ENCODE measurements around the gene FMO4.
"Not testable (repeated sequence)": the region's sequence is repeated elsewhere in the genome, so short reads cannot be mapped to it uniquely, and the experiment has no call there.

The FMO4 gene

GRCh38 chr1:171389171-171389570, 75.2 kb downstream of the FMO4 start:
- no peak for DNase-seq (ENCODE audit: low spot score)

GRCh38 chr1:171390740-171391139, 76.8 kb downstream of the FMO4 start:
- DNase-seq (ENCODE audit: low spot score) = not testable (repeated sequence)

Data from hematopoietic multipotent progenitor cell treated with erythropoietin and hydrocortisone succinate and interleukin-3 and kit ligand, for 17 days (in vitro differentiated cells).